HFF-Myc (cell line): ENCODE measurements around the gene ASB18.

Experiments used
- DNase-seq: peaks from one replicate; pipeline ENCODE4 v3.0.0-alpha.2; 2011; ENCODE audit warnings: low read depth; ENCODE audit errors: extremely low read depth
- H3K4me3 ChIP-seq: replicated peaks from 2 replicates; pipeline ENCODE4 v1.5.1; 2011; ENCODE audit warnings: low read depth, mild to moderate bottlenecking, control low read depth, low read length
- TF ChIP-seq, protein P1 (sequence below): IDR thresholded peaks from 2 replicates; pipeline ENCODE4 v1.5.1; 2012; ENCODE audit warnings: mild to moderate bottlenecking, low read depth, low read length, control low read depth; ENCODE audit errors: missing control alignments

The ASB18 gene

GRCh38 chr2:236157366-236157765 is 106.8 kb downstream of the ASB18 start:
- DNase-seq: no peak
- TF ChIP-seq, protein P1, sequence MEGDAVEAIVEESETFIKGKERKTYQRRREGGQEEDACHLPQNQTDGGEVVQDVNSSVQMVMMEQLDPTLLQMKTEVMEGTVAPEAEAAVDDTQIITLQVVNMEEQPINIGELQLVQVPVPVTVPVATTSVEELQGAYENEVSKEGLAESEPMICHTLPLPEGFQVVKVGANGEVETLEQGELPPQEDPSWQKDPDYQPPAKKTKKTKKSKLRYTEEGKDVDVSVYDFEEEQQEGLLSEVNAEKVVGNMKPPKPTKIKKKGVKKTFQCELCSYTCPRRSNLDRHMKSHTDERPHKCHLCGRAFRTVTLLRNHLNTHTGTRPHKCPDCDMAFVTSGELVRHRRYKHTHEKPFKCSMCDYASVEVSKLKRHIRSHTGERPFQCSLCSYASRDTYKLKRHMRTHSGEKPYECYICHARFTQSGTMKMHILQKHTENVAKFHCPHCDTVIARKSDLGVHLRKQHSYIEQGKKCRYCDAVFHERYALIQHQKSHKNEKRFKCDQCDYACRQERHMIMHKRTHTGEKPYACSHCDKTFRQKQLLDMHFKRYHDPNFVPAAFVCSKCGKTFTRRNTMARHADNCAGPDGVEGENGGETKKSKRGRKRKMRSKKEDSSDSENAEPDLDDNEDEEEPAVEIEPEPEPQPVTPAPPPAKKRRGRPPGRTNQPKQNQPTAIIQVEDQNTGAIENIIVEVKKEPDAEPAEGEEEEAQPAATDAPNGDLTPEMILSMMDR: no peak
- no peak overlapping the region for H3K4me3 ChIP-seq

- H3K4me3 ChIP-seq: no peak overlapping the region
- TF ChIP-seq, protein P1: no peak
- DNase-seq: no peak
These were observed 107.4 kb downstream of the ASB18 start for GRCh38 chr2:236156860-236157194.

GRCh38 chr2:236156095-236156859 is 107.9 kb downstream of the ASB18 start:
- no peak for DNase-seq
- TF ChIP-seq, protein P1: no peak
- H3K4me3 ChIP-seq: no peak overlapping the region

GRCh38 chr2:236155406-236155805 is 108.8 kb downstream of the ASB18 start:
- TF ChIP-seq, protein P1: no peak
- H3K4me3 ChIP-seq: no peak overlapping the region
- no peak for DNase-seq

- no peak for DNase-seq
- TF ChIP-seq, protein P1: no peak
- H3K4me3 ChIP-seq: no peak overlapping the region
These were observed 117.8 kb downstream of the ASB18 start for GRCh38 chr2:236146436-236146835.

GRCh38 chr2:236143811-236144210 is 120.4 kb downstream of the ASB18 start:
- TF ChIP-seq, protein P1: no peak
- no peak for DNase-seq
- no peak overlapping the region for H3K4me3 ChIP-seq
